Stimulated activated CD4-positive, alpha-beta T cell treated with anti-CD3 and anti-CD28 coated beads, TNF-alpha, amount 100 ng/mL, for 4 hours (primary cell): ENCODE measurements around the gene IL19.
"Not testable (repeated sequence)": the region's sequence is repeated elsewhere in the genome, so short reads cannot be mapped to it uniquely, and the experiment has no call there.

Source experiments
- DNase-seq, 3 experiments: peaks; one replicate each; pipeline ENCODE4 v3.0.0-alpha.2; 2020; ENCODE audit warnings: low read depth in 3 of 3

The IL19 gene

GRCh38 chr1:206772243-206772937, 1.8 kb downstream of the IL19 start, which contains the start of gene IL10:
IL10 (minus strand) TSS chr1:206772494; CDS start chr1:206772435, 59 bp downstream.
- DNase-seq = no peak

GRCh38 chr1:206774093-206774492, 3.5 kb downstream of the IL19 start:
- DNase-seq = no peak

- DNase-seq = no peak
These were observed 5.7 kb downstream of the IL19 start for GRCh38 chr1:206776229-206776628.

- no peak for DNase-seq
These were observed 7.5 kb downstream of the IL19 start for GRCh38 chr1:206778031-206778430.

GRCh38 chr1:206778911-206779310, 8.3 kb downstream of the IL19 start:
- not testable (repeated sequence) for DNase-seq

GRCh38 chr1:206779638-206780037, 9.1 kb downstream of the IL19 start:
- no peak for DNase-seq

- DNase-seq = no peak
These were observed 11.9 kb downstream of the IL19 start for GRCh38 chr1:206782448-206782847.

- no peak for DNase-seq
These were observed 12.9 kb downstream of the IL19 start for GRCh38 chr1:206783506-206783905.

- peak; percentile 74 to 87 (median 86) for DNase-seq
These were observed 13.9 kb downstream of the IL19 start for GRCh38 chr1:206784471-206784903.

- DNase-seq = no peak
These were observed 14.7 kb downstream of the IL19 start for GRCh38 chr1:206785182-206785765.

- no peak for DNase-seq
These were observed 15.8 kb downstream of the IL19 start for GRCh38 chr1:206786212-206786886.

GRCh38 chr1:206787891-206788290, 17.3 kb downstream of the IL19 start:
- DNase-seq = no peak

- DNase-seq = no peak
These were observed 18.0 kb downstream of the IL19 start for GRCh38 chr1:206788487-206789050.

- DNase-seq = no peak
These were observed 20.1 kb downstream of the IL19 start for GRCh38 chr1:206790502-206791250.

- no peak for DNase-seq
These were observed 22.5 kb downstream of the IL19 start for GRCh38 chr1:206792939-206793607.

GRCh38 chr1:206793620-206794019, 23.0 kb downstream of the IL19 start:
- DNase-seq = no peak

GRCh38 chr1:206794294-206794908, 23.8 kb downstream of the IL19 start:
- DNase-seq = peak in 2 of 3 experiments; percentile 50 to 54

GRCh38 chr1:206796116-206796515, 25.5 kb downstream of the IL19 start:
- DNase-seq = no peak

- DNase-seq = no peak
These were observed 26.4 kb downstream of the IL19 start for GRCh38 chr1:206796981-206797402.

- no peak for DNase-seq
These were observed 27.2 kb downstream of the IL19 start for GRCh38 chr1:206797534-206798383.
